ENCODE results near the gene KRT82.

DNA sequence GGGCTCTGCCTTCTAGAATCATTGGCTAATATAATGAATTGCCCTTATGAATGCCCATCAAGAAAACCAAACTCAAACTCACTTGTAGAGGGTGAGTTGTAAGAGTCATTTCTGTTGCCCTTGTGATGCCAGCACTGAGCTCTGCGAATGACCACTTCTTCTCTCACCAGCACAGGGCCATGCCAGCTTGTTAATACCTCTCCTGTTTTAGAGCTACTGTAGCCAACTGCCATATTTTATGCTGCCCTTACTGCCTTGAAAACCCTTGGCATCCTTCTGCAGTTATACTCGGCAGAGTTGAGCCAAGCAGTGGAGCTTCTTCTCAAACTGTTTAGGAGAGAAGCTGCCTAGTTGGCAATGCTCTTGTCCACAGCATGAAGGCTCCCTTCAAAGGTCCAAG is 19.9 kb upstream of the KRT82 start:
- TF ChIP-seq, protein P1, sequence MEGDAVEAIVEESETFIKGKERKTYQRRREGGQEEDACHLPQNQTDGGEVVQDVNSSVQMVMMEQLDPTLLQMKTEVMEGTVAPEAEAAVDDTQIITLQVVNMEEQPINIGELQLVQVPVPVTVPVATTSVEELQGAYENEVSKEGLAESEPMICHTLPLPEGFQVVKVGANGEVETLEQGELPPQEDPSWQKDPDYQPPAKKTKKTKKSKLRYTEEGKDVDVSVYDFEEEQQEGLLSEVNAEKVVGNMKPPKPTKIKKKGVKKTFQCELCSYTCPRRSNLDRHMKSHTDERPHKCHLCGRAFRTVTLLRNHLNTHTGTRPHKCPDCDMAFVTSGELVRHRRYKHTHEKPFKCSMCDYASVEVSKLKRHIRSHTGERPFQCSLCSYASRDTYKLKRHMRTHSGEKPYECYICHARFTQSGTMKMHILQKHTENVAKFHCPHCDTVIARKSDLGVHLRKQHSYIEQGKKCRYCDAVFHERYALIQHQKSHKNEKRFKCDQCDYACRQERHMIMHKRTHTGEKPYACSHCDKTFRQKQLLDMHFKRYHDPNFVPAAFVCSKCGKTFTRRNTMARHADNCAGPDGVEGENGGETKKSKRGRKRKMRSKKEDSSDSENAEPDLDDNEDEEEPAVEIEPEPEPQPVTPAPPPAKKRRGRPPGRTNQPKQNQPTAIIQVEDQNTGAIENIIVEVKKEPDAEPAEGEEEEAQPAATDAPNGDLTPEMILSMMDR (IDR thresholded peaks at IDR 0.05) = no peak
- no peak for TF ChIP-seq POLR2AphosphoS5 (IDR thresholded peaks at IDR 0.05; ENCODE audit: insufficient read depth in 1 of 2, low read depth in 1 of 2)

Measured in vagina (tissue), 2 donors.